DOHH2 (cell line): ENCODE results near the gene TMEM107.

ENCODE experiments used
- EZH2phosphoT487 ChIP-seq: fragments of 200-600 bp; sonication (generic); IDR thresholded peaks from 2 replicates; pipeline ENCODE4 v1.6.1; 2017; ENCODE audit warnings: borderline replicate concordance, mild to moderate bottlenecking, antibody characterized with exemption, low read length, moderate library complexity, mixed read lengths
- TF ChIP-seq, protein P1 (sequence below): fragments of 200-600 bp; sonication (generic); IDR thresholded peaks from one replicate; pipeline ENCODE4 v1.5.1; 2014; ENCODE audit warnings: antibody characterized with exemption, mild to moderate bottlenecking, low read depth, low read length; ENCODE audit not compliant: poor library complexity, severe bottlenecking

- no peak for TF ChIP-seq EZH2phosphoT487
- TF ChIP-seq, protein P1, sequence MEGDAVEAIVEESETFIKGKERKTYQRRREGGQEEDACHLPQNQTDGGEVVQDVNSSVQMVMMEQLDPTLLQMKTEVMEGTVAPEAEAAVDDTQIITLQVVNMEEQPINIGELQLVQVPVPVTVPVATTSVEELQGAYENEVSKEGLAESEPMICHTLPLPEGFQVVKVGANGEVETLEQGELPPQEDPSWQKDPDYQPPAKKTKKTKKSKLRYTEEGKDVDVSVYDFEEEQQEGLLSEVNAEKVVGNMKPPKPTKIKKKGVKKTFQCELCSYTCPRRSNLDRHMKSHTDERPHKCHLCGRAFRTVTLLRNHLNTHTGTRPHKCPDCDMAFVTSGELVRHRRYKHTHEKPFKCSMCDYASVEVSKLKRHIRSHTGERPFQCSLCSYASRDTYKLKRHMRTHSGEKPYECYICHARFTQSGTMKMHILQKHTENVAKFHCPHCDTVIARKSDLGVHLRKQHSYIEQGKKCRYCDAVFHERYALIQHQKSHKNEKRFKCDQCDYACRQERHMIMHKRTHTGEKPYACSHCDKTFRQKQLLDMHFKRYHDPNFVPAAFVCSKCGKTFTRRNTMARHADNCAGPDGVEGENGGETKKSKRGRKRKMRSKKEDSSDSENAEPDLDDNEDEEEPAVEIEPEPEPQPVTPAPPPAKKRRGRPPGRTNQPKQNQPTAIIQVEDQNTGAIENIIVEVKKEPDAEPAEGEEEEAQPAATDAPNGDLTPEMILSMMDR: no peak
These were observed 31.6 kb downstream of the TMEM107 start for GRCh38 chr17:8144401-8145231.
